ENCODE measurements around the gene TMC5.
A peak's percentile ranks its signal among the peaks of the same experiment; 100 is the strongest.
"Not testable (repeated sequence)": the region's sequence is repeated elsewhere in the genome, so short reads cannot be mapped to it uniquely, and the experiment has no call there.

TMC5 gene

DNA sequence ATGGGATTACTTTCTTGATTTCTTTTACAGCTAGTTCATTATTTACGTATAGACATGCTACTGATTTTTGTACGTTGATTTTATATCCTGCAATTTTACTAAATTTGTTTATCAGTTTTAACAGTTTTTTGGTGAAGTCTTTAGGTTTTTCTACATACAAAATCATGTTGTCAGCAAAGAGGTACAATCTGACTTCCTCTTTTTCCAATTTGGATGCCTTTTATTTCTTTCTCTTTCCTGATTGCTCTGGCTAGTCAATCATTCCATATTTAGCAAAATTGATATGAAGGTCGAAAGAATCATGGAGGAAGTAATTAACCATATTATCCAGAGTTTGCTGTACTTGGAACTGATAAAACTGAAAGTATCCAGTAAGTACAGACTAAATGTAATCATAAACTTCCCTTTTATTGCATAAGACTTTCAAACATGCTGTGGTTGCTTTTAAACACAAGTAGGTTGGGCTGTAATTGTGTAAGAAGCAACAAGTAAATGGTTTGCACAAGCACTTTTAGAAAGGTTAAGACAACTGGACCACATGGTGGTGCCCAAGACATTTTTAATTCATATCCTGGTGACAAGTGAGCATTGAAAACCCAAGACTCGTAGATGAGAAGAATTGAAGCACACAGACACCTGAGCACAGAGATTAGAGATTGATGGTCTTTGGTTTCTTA, 95.8 kb downstream of the TMC5 start:
- DNase-seq: no peak

DNA sequence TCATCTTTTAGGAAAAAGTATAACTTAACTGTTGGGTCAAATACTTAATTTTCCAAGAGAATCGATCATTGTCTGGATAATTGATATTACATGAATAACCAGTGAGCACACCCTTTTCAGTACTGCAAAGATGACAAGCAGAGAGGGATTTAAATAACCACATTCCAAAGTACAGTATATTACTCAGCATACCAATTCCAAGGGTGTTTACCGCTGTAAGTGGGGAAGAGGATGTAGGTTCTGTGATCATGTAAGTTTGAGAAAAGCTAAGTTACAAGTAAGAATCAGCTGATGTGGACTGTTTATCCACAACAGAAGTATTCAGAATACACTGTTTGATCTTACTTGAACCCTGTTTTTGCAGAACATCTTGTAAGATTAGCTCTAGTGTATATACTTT, 98.1 kb downstream of the TMC5 start:
- DNase-seq: no peak

DNA sequence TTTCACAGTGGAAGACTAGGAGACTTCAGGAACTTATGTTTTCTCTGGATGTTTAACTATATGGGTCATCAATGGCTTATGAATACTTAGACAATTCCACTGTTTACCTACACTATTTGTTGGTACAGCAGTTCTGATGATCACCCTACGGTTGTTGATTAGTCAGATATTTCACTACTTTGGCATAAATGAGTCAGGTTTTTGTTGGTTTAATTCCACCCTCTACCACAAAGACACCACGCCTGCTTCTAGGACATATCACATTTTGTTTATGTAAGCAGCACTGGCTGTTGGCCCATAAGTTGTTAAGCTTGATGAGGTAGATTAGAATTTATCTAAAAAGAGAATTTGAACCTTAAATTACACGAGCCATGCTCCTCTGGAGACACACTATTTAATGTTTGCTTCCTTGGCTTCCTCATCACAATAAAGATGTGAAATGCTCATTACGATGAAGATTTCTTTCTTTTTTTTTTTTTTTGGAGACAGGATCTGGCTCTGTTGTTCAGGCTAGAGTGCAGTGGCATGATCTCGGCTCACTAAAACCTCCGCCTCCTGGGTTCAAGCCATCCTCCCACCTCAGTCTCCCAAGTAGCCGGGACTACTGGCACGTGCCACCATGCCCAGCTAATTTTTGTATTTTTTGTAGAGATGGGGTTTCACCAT, 99.9 kb downstream of the TMC5 start:
- peak; percentile 35 for DNase-seq

DNA sequence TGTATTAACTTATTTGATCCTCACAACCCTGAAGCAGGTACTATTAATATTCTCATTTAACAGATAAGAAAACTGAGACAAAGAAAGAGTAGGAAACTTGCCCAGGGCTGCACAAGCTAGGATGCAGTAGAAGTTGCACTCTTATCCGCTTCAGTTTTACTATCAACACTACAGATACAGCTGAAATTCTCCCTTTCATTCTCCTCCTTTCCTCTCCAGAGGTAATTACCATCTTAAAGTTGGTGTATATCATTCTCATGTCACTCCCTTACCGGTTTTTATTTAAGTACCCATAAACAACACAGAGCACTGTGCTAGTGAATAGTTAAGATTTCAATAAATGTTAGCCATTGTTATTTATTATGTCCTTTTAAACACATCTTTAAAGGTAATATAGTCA, 100.7 kb downstream of the TMC5 start:
- no peak for DNase-seq

DNA sequence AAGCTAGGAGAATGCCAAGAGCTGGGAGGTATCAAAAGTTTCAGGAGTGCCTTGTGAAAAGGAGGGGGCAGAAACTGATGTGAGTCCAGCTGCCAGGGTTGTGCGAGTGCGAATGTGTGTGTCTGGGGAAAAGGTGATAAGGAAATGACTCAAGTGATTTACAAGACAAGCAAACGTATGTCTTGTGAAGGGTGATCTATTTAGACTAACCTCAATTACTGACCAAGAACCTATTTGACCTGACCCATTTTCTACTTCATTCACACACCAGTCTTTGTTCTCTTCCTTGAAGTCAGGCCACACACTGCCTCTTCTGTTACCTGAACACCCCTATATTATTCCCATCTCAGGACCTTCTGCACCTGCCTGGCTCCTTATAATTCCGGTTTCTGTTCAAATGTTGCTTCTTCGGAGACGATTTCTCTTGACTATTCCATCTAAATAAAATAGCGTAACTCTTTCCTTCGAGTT, 103.2 kb downstream of the TMC5 start:
- peak; percentile 32 for DNase-seq

DNA sequence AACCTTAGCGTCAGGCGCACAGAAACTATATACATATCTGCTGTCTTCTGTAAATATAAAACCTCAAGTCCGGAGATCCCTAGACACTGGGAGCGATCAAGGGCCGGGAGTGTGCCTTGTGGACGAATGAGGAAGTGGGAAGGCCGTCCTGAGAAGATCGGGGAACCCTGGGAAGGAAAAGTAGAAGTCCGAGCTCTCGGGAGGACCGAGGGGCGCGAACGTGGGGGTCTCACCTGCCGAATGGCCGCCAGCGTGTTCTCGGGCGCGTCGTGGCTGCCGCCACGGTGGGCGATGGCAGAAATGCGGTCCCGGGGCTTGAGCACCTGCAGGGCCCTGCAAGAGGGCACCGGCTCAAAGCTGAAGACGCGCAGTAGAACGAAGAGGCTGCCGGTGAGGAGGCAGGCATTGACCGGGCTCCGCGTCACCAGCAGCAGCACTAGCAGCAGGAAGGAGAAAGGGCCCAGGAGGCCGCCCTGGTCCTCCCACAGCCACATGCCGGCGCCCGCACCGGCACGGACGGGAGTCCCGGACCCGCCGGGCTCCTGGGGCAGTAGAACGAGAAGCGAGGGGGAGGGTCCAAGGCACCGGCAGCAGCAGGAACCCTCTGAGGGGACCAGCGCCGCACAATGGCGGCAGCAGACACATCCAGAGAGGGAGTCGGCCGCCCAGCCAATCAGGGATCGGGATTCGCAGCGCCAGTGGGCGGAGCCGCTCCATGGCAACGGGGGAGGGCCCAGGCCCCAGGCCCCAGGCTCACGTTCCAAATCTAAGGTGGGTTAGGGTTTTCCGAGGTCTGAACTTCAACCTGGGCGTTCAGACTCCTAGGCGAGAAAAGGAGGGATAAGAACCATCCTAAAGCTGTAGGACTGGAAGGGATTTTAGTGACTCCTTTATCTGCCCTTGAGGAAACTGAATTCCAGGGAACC, 104.1 kb downstream of the TMC5 start, which contains the start of gene GDE1:
Gene GDE1, minus strand, starts transcription at position 628 of the 926 bp plus-strand sequence. Its CDS starts 134 bp downstream, at position 494.
- peak; percentile 93 for DNase-seq

DNA sequence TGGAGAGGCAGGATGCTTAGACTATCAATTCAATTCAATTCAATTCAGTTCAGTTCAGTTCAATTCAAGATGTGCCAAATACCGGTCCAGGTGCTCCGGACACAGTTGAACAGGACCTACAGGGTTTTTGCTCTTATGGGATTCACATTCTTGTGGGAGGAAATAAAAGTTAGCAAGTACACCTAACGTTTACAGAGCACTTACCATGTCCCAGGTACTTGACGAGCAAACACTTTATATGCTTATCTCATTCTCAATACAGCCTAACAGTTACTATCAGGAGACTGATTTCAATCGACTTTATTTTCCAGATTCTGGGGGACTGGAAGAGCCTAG, 104.7 kb downstream of the TMC5 start:
- DNase-seq: peak; percentile 69

DNA sequence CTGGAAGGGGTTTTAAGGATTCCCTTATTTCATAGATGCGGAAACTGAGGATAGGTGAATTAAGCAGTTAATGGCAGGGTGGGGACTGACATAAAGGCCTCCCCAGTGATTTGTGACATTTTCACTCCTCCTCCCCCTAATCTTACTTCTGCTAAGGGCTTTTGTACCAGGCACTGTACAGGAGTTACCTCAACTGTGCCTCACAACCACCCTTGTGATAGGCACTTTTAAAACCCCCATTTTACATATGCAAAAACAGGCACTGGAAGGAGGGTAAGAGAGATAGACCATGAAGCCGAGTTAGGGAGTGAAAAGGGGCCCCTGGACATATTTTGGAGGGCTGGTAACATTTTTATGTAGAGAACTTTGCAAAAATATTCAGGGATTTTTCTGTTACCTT, 105.1 kb downstream of the TMC5 start:
- DNase-seq: no peak

DNA sequence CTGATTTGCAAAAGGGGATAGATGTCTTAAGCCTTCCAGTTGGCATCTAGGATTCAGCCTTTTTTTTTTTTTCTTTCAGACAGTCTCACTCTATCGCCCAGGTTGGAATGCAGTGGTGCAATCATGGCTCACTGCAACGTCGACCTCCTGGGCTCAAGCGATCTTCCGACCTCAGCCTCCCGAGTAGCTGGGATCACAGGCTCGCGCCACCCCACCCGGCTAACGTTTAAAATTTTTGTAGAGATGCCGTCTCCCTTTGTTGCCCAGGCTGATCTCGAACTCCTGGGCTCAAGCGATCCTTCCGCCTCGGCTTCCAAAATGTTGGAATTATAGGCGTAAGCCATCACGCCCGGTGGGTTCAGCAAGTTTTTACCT, 105.5 kb downstream of the TMC5 start:
- no peak for DNase-seq

DNA sequence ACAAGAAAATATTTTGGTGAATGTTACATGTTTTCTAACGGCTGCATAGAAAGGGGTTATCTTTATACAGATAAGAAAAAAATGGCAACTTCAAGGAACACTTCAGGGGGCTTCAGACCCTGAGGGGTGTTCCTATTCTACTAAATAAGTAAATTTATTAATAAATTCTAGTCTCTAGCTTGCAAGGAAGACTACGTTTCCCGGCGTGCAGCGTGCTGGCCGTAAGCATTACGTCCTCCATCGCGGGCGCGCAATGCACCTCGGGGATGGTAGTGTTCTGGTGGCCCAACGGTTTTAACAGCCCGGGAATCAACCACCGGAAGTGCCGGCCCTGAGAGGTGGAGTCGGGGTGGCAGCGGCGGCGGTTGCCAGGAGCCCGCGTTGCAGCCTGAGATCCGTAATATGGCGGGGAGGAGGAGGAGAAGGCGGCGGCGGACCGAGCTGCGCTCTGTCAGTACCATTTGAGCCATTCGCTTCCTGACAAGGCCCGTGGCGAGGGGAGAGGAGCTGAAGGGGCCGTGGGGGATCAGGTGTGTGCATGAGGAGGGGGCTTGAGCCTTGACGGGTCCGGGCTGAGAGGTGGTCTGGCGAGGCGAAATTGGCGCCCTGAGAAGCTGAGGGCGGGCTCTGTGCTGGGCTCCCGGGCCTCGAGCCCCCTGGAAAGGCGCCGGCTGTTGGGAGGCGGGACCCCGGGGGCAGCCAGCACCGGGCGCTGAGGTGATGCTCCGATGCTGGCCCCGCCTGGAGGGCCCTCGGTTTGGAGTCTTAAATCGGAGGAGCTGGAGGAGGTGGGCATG, 106.1 kb downstream of the TMC5 start, which contains the start of gene CCP110:
Gene CCP110, plus strand, starts transcription at position 384 of the 797 bp plus-strand sequence. CDS start 3,940 bp downstream, outside the sequence.
- peak; percentile 97 for DNase-seq

DNA sequence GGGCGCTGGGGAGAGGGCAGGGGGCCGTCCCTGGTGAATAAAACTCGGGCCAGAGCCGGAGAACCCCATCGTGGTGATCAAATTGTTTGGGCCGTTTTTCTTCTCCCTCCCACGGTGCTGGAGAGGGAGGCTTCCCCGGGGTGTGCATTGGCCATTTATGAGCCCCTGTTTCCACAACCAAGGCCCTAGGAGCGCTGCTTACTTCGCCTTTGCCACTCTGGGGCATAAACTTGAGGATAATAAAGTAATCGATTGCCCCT, 106.6 kb downstream of the TMC5 start:
- DNase-seq: peak; percentile 35

DNA sequence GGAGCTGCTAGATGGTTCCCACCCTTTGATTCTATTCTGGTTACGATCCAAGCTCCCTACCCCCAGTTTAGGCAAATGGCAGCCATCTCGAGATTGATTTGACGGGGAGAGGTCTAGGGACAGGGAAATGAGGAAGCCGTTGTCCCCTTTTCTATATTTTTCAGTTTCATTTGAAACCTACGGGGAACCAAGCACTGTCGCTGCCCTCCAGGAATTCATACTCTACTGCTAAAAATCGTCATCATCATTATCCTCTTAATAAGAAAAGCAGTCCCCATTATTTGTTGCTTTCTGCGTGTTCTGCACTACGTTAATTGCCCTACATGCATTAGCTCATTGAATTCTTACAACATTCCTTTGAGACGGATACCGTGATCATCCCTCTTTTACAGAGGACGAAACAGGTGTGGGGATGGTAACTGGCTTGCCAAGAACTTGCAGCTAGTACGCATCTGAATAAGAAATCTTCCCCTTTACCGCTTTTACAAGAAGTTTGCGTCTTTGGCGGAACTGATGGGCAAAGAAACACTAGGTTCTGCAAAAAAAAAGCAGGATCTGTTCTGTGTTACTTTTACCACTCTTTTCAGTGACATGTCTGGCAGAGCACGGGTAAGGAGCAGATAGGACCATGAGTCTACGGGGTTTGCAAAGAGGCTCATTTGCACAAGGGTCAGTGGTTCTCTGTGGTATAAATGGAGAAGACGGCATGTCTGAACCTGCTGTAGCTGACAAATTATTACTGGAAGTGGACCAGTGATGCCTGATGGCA, 107.1 kb downstream of the TMC5 start:
- peak; percentile 34 for DNase-seq

DNA sequence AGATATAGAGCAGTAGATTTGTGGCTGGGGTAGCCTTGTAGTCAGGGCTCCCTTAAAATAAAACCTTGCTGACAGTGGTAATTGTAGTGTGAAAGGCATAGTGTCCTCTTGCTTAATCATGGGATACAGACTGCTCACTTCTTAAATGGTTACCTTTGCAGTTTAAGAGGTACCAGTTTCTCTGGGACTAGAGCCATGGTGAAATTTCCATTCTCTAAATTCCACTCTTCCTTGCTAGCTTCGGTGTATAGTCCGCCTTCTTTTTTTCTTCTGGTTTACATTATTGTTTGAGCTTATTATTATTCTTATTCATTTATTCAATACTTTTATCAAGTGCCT, 107.7 kb downstream of the TMC5 start:
- DNase-seq: no peak

DNA sequence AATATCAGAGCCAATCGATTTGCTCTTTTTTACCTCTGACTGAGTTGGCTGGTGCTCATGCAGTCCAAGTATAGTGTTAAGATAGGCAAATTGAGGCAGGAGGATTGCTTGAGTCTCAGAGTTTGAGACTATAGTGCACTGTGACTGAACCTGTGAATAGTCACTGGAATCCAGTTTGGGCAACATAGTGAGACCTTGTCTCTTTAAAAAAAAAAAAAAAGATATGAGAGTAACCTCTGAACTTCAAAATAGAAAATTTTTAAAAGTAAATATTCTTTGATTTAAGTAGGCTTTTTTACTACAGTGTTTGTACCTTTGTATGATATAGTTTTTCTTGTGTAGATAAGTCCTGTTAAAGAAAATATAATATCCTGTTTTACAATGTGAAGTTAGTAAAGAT, 109.5 kb downstream of the TMC5 start:
- DNase-seq: no peak

DNA sequence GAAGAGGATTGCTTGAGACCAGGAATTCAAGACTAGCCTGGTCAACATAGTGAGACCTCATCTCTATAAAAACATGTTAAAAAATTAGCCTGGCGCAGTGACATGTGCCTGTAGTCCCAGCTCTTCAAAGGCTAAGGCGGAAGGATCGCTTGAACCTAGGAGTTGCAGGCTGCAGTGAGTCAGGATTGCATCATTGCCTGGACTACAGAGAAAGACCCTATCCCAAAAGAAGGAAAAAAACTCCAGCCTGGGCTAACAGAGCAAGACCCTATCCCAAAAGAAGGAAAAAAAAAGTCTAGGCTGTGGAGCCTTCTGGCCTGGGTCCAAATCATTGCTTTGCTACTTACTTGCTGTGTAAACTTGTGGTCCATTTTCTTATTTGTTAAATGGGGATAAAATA, 111.0 kb downstream of the TMC5 start:
- DNase-seq: no peak

DNA sequence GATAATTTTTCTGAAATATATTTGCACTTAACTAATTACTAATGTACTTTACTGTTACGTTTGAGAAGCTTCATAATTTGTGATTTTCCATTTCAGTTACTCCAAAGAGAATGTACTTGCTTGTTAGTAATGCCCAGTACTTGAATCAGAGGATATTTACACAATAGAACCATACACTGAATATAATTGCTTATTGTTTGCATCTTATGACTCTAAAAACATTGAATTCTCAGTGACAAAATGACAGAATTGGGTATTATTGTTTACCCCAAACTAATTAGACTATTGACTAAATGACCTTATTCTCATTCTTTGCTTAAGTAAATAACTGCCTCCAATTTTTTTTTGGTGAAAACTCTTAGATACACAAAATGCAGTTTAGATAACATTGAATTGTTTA, 114.9 kb downstream of the TMC5 start:
- DNase-seq: no peak

DNA sequence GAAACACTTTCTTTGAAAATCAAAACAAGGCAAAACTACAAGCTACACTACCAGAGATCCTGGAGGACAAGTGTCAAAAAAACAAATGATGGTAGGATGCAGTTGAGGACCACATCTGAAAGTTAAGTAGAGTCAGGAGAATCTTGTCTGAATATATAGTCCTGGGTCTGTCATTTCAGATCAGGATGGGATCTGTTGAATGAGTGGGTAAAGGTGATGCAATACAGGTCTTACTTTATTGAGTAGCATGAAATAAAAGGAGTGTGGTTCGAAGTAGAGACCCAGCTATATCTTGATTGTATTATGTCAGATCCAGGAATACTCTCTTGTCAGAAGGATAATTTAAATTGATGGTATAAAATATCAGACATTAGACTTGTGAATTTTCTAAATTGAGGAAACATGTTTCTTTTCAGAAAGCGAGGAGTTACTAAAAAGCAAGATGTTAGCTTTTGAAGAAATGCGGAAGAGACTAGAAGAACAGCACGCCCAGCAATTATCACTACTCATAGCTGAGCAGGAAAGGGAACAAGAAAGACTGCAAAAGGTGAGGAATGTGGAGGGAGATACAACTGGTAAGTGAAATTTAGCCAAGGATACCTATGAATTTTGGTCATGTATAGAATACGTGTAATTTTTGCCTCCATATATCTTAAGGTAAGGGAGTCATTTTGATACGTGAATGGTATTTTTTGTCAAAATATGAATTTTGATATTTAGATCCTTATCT, 122.7 kb downstream of the TMC5 start:
- DNase-seq: no peak

DNA sequence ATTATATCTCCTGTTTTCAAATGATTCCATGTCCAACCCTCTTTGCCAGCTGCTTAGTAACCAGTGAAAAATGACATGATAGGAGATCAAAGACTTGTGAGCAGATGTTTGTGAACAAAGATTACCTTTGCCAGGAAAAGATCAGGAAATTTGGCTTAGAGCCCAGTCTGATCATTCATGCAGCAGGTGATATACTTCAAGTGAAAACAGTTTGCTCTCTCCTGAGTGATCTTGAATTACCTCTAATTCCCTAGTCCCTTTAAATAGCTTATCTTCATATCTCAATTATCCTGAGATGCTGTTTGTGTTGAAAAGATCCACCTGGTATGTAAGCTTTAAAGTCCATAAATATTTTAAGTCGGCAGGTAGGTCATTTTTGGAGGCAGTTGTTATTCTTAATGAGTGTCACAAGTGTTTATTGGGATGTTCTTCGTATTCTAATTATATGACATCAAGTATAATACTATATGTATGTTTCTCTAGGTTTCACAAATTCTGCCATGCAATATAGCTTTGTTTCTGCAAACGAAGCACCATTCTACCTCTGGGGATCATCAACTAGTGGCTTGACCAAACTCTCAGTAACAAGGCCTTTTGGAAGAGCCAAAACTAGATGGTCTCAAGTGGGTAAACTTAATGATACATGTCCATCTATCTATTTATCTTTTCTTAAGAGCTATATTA, 124.6 kb downstream of the TMC5 start:
- peak; percentile 93 for DNase-seq

DNA sequence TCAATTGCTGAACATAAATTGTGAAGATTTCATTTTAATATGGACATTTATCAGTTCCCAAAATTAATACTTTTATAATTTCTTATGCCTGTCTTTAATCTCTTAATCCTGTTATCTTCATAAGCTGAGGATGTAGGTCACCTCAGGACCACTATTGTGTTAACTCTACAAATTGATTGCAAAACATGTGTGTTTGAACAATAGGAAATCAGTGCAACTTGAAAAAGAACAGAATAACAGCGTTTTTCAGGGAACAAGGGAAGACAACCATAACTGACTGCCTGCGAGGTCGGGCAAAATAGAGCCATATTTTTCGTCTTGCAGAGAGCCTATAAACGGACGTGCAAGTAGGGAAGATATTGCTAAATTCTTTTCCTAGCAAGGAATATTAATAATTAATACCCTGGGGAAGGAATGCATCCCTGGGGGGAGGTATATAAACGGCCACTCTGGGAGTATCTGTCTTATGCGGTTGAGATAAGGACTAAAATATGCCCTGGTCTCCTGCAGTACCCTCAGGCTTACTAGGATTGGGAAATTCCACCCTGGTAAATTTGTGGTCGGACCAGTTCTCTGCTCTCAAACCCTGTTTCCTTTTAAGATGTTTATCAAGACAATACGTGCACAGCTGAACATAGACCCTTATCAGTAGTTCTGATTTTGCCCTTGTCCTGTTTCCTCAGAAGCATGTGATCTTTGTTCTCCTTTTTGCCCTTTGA, 125.8 kb downstream of the TMC5 start:
- not testable (repeated sequence) for DNase-seq

DNA sequence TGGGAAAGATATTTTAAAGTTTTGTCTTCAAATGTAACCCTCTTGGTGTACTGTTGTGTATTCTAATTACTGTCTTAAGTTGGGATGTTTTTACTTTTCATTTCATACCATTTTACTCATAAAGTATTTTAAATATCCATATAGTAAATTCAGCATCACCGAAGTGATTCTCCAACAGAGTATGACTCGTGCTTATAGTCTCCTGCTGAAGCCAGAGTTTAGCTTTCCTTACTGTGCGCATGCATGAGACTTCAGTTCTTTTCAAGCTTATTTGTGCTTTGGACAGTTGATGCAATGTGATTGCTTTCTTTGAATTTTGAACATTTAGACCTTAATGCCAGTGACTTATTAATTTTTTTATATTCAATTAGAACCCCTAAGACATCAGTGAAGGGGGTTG, 130.5 kb downstream of the TMC5 start:
- no peak for DNase-seq
